GM18511 (cell line): ENCODE data around the gene PDXDC1.
"Not testable (repeated sequence)": the region's sequence is repeated elsewhere in the genome, so short reads cannot be mapped to it uniquely, and the experiment has no call there.

Source experiments
- ATAC-seq: cut with Tn5 transposase; IDR thresholded peaks from one replicate; pipeline ENCODE4 v1.9.1; 2021; ENCODE audit warnings: mild to moderate bottlenecking, moderate library complexity; ENCODE audit not compliant: unreplicated experiment

The PDXDC1 gene

GRCh38 chr16:15015671-15016070 lies 40.8 kb downstream of the PDXDC1 start:
- ATAC-seq, result not testable (repeated sequence)

GRCh38 chr16:15016354-15016753 lies 41.5 kb downstream of the PDXDC1 start:
- not testable (repeated sequence) for ATAC-seq

- not testable (repeated sequence) for ATAC-seq
Measured at GRCh38 chr16:15016951-15017580, 42.2 kb downstream of the PDXDC1 start.

- ATAC-seq, result not testable (repeated sequence)
Measured at GRCh38 chr16:15021429-15021828, 46.6 kb downstream of the PDXDC1 start.

- ATAC-seq, result peak; percentile 81
Measured at GRCh38 chr16:15022194-15022593, 47.4 kb downstream of the PDXDC1 start.

GRCh38 chr16:15023381-15024077 lies 48.7 kb downstream of the PDXDC1 start:
- not testable (repeated sequence) for ATAC-seq

GRCh38 chr16:15024858-15025199 lies 50.0 kb downstream of the PDXDC1 start:
- not testable (repeated sequence) for ATAC-seq

GRCh38 chr16:15025234-15025951 lies 50.6 kb downstream of the PDXDC1 start:
- not testable (repeated sequence) for ATAC-seq

GRCh38 chr16:15027051-15027450 lies 52.2 kb downstream of the PDXDC1 start:
- not testable (repeated sequence) for ATAC-seq

GRCh38 chr16:15027503-15028344 lies 52.9 kb downstream of the PDXDC1 start:
- not testable (repeated sequence) for ATAC-seq

GRCh38 chr16:15028345-15028715 lies 53.5 kb downstream of the PDXDC1 start:
- not testable (repeated sequence) for ATAC-seq

- ATAC-seq, result not testable (repeated sequence)
Measured at GRCh38 chr16:15028801-15029698, 54.2 kb downstream of the PDXDC1 start.

- ATAC-seq, result not testable (repeated sequence)
Measured at GRCh38 chr16:15029749-15030148, 54.9 kb downstream of the PDXDC1 start.

- no peak for ATAC-seq
Measured at GRCh38 chr16:15031179-15031578, 56.4 kb downstream of the PDXDC1 start.

- no peak for ATAC-seq
Measured at GRCh38 chr16:15031586-15031985, 56.8 kb downstream of the PDXDC1 start.

- ATAC-seq, result no peak
Measured at GRCh38 chr16:15032547-15033308, 57.9 kb downstream of the PDXDC1 start.

- ATAC-seq, result no peak
Measured at GRCh38 chr16:15033309-15033707, 58.5 kb downstream of the PDXDC1 start.

GRCh38 chr16:15034266-15035162 lies 59.7 kb downstream of the PDXDC1 start:
- no peak for ATAC-seq
